ENCODE results near the gene ZNF213. TPM values are rescaled to one million over a fixed set of nuclear protein-coding genes. Genes with fewer than 3 reads are reported as not detected.
"Not testable (repeated sequence)": the region's sequence is repeated elsewhere in the genome, so short reads cannot be mapped to it uniquely, and the experiment has no call there.

Gene ZNF213
- total and polyA plus RNA-seq, 4 donors = 4.2 to 30.2 (median 17.3) TPM

- no peak for DNase-seq (ENCODE audit: low read depth in 4 of 6, low spot score in 6 of 6)
- Histone ChIP-seq H3K9me3 (ENCODE audit: control insufficient read depth, insufficient read depth, low read length) (no peaks in the 10 kb centered on the region), H3K27me3 (ENCODE audit: control insufficient read depth, insufficient read depth, low read length) (peaks cover 52% of the 10 kb centered on the region), H3K27ac (ENCODE audit: low read depth, low read length) (no peak overlapping the region), H3K36me3 (ENCODE audit: control insufficient read depth, insufficient read depth, low read length) (no peaks in the 10 kb centered on the region), H3K4me1 (ENCODE audit: control insufficient read depth, insufficient read depth, low read length) (peaks cover 10% of the 10 kb centered on the region), H3K4me3 (ENCODE audit: low read depth, low read length) (no peak overlapping the region)
- WGBS (ENCODE audit: insufficient coverage) = 94% methylated on average over 5 of the region's 12 CpGs
These were observed 30.4 kb downstream of the ZNF213 start for GRCh38 chr16:3165111-3165822.

- Histone ChIP-seq H3K36me3 (ENCODE audit: control insufficient read depth, insufficient read depth, low read length) (no peaks in the 10 kb centered on the region), H3K9me3 (ENCODE audit: control insufficient read depth, insufficient read depth, low read length) (no peaks in the 10 kb centered on the region), H3K27ac (ENCODE audit: low read depth, low read length) (no peak overlapping the region), H3K27me3 (ENCODE audit: control insufficient read depth, insufficient read depth, low read length) (peaks cover 56% of the 10 kb centered on the region), H3K4me1 (ENCODE audit: control insufficient read depth, insufficient read depth, low read length) (peaks cover 21% of the 10 kb centered on the region), H3K4me3 (ENCODE audit: low read depth, low read length) (no peak overlapping the region)
- no peak for DNase-seq (ENCODE audit: low read depth in 4 of 6, low spot score in 6 of 6)
- WGBS (ENCODE audit: insufficient coverage) = no CpG with 5 or more reads among the region's 1 CpG
These were observed 31.7 kb downstream of the ZNF213 start for GRCh38 chr16:3166505-3166886.

- not testable (repeated sequence) for H3K9me3 ChIP-seq (ENCODE audit: control insufficient read depth, insufficient read depth, low read length); DNase-seq (ENCODE audit: low read depth in 4 of 6, low spot score in 6 of 6); H3K27ac ChIP-seq (ENCODE audit: low read depth, low read length); H3K4me3 ChIP-seq (ENCODE audit: low read depth, low read length); H3K36me3 ChIP-seq (ENCODE audit: control insufficient read depth, insufficient read depth, low read length)
- 81% methylated on average over 3 of the region's 7 CpGs for WGBS (ENCODE audit: insufficient coverage)
- Histone ChIP-seq H3K4me1 (ENCODE audit: control insufficient read depth, insufficient read depth, low read length) (peaks cover 32% of the 10 kb centered on the region), H3K27me3 (ENCODE audit: control insufficient read depth, insufficient read depth, low read length) (peaks cover 70% of the 10 kb centered on the region)
These were observed 33.9 kb downstream of the ZNF213 start for GRCh38 chr16:3168729-3169128.

GRCh38 chr16:3170440-3171180 lies 35.8 kb downstream of the ZNF213 start:
- Histone ChIP-seq H3K27ac (ENCODE audit: low read depth, low read length) (no peak overlapping the region), H3K27me3 (ENCODE audit: control insufficient read depth, insufficient read depth, low read length) (peaks cover 87% of the 10 kb centered on the region), H3K4me3 (ENCODE audit: low read depth, low read length) (no peak overlapping the region), H3K9me3 (ENCODE audit: control insufficient read depth, insufficient read depth, low read length) (no peaks in the 10 kb centered on the region), H3K4me1 (ENCODE audit: control insufficient read depth, insufficient read depth, low read length) (peaks cover 39% of the 10 kb centered on the region), H3K36me3 (ENCODE audit: control insufficient read depth, insufficient read depth, low read length) (no peaks in the 10 kb centered on the region)
- DNase-seq (ENCODE audit: low read depth in 4 of 6, low spot score in 6 of 6) = no peak
- WGBS (ENCODE audit: insufficient coverage) = 2% methylated on average over 51 of the region's 53 CpGs

- no peak for DNase-seq (ENCODE audit: low read depth in 4 of 6, low spot score in 6 of 6)
- 6% methylated on average over 30 of the region's 35 CpGs for WGBS (ENCODE audit: insufficient coverage)
- H3K9me3 ChIP-seq (ENCODE audit: control insufficient read depth, insufficient read depth, low read length) = no peaks in the 10 kb centered on the region
- H3K4me1 ChIP-seq (ENCODE audit: control insufficient read depth, insufficient read depth, low read length) = peaks cover 36% of the 10 kb centered on the region
- H3K27ac ChIP-seq (ENCODE audit: low read depth, low read length) = no peak overlapping the region
- no peak overlapping the region for H3K4me3 ChIP-seq (ENCODE audit: low read depth, low read length)
- no peaks in the 10 kb centered on the region for H3K36me3 ChIP-seq (ENCODE audit: control insufficient read depth, insufficient read depth, low read length)
- peaks cover 93% of the 10 kb centered on the region for H3K27me3 ChIP-seq (ENCODE audit: control insufficient read depth, insufficient read depth, low read length)
These were observed 36.5 kb downstream of the ZNF213 start for GRCh38 chr16:3171181-3171854.

GRCh38 chr16:3171855-3172593 lies 37.2 kb downstream of the ZNF213 start:
- H3K9me3 ChIP-seq (ENCODE audit: control insufficient read depth, insufficient read depth, low read length) = no peaks in the 10 kb centered on the region
- H3K27me3 ChIP-seq (ENCODE audit: control insufficient read depth, insufficient read depth, low read length) = peaks cover 94% of the 10 kb centered on the region
- H3K4me3 ChIP-seq (ENCODE audit: low read depth, low read length) = no peak overlapping the region
- peak in 1 of 6 donors; percentile 9 for DNase-seq (ENCODE audit: low read depth in 4 of 6, low spot score in 6 of 6)
- WGBS (ENCODE audit: insufficient coverage) = 5% methylated on average over 25 of the region's 41 CpGs
- no peaks in the 10 kb centered on the region for H3K36me3 ChIP-seq (ENCODE audit: control insufficient read depth, insufficient read depth, low read length)
- peaks cover 36% of the 10 kb centered on the region for H3K4me1 ChIP-seq (ENCODE audit: control insufficient read depth, insufficient read depth, low read length)
- no peak overlapping the region for H3K27ac ChIP-seq (ENCODE audit: low read depth, low read length)

- Histone ChIP-seq H3K4me1 (ENCODE audit: control insufficient read depth, insufficient read depth, low read length) (peaks cover 36% of the 10 kb centered on the region), H3K27me3 (ENCODE audit: control insufficient read depth, insufficient read depth, low read length) (peaks cover 97% of the 10 kb centered on the region), H3K27ac (ENCODE audit: low read depth, low read length) (no peak overlapping the region), H3K36me3 (ENCODE audit: control insufficient read depth, insufficient read depth, low read length) (no peaks in the 10 kb centered on the region), H3K9me3 (ENCODE audit: control insufficient read depth, insufficient read depth, low read length) (no peaks in the 10 kb centered on the region), H3K4me3 (ENCODE audit: low read depth, low read length) (no peak overlapping the region)
- 2% methylated on average over 15 of the region's 24 CpGs for WGBS (ENCODE audit: insufficient coverage)
- no peak for DNase-seq (ENCODE audit: low read depth in 4 of 6, low spot score in 6 of 6)
These were observed 39.2 kb downstream of the ZNF213 start for GRCh38 chr16:3173892-3174617.

GRCh38 chr16:3174618-3175148 lies 39.9 kb downstream of the ZNF213 start:
- Histone ChIP-seq H3K36me3 (ENCODE audit: control insufficient read depth, insufficient read depth, low read length) (no peaks in the 10 kb centered on the region), H3K27ac (ENCODE audit: low read depth, low read length) (no peak overlapping the region), H3K9me3 (ENCODE audit: control insufficient read depth, insufficient read depth, low read length) (no peaks in the 10 kb centered on the region), H3K4me3 (ENCODE audit: low read depth, low read length) (no peak overlapping the region), H3K4me1 (ENCODE audit: control insufficient read depth, insufficient read depth, low read length) (peaks cover 36% of the 10 kb centered on the region), H3K27me3 (ENCODE audit: control insufficient read depth, insufficient read depth, low read length) (peaks cover 97% of the 10 kb centered on the region)
- 22% methylated on average over 27 of the region's 28 CpGs for WGBS (ENCODE audit: insufficient coverage)
- no peak for DNase-seq (ENCODE audit: low read depth in 4 of 6, low spot score in 6 of 6)
